RWPE2 (cell line): ENCODE measurements around the gene TRAF3IP3.

Experiments
- ATAC-seq: fragments of 200-7000 bp; cut with Tn5 transposase; 3 replicates; pipeline ENCODE4 v1.9.1; 2021; ENCODE audit warnings: low read depth
- DNase-seq: peaks from one replicate; pipeline ENCODE4 v3.0.0-alpha.2; 2020; ENCODE audit warnings: low spot score
- H3K27ac ChIP-seq: fragments of 450-650 bp; 2 replicates; pipeline ENCODE4 v1.5.1; 2017; ENCODE audit warnings: mild to moderate bottlenecking; ENCODE audit not compliant: poor library complexity, severe bottlenecking
- H3K27me3 ChIP-seq: fragments of 250-450 bp; sonication (Bioruptor Pico); 2 replicates; pipeline ENCODE4 v1.5.1; 2021; ENCODE audit warnings: mild to moderate bottlenecking, moderate library complexity; ENCODE audit not compliant: insufficient read depth, poor library complexity, severe bottlenecking
- H3K36me3 ChIP-seq: fragments of 250-450 bp; sonication (Bioruptor Pico); 2 replicates; pipeline ENCODE4 v1.5.1; 2020; ENCODE audit warnings: low read depth, mild to moderate bottlenecking, moderate library complexity
- H3K4me1 ChIP-seq: fragments of 250-450 bp; sonication (Bioruptor Pico); 2 replicates; pipeline ENCODE4 v1.5.1; 2021; ENCODE audit warnings: mild to moderate bottlenecking, moderate library complexity; ENCODE audit not compliant: insufficient read depth, poor library complexity, severe bottlenecking
- H3K4me3 ChIP-seq: fragments of 250-450 bp; sonication (Bioruptor Pico); 2 replicates; pipeline ENCODE4 v1.5.1; 2021; ENCODE audit warnings: mild to moderate bottlenecking, moderate library complexity; ENCODE audit not compliant: severe bottlenecking
- H3K9me3 ChIP-seq: fragments of 250-450 bp; sonication (Bioruptor Pico); 2 replicates; pipeline ENCODE4 v1.5.1; 2021; ENCODE audit warnings: mild to moderate bottlenecking, moderate library complexity; ENCODE audit not compliant: severe bottlenecking
- TF ChIP-seq, protein P1 (sequence below): fragments of 450-650 bp; IDR thresholded peaks from one replicate; pipeline ENCODE4 v1.5.1; 2017; ENCODE audit warnings: mild to moderate bottlenecking, moderate library complexity; ENCODE audit not compliant: poor library complexity, severe bottlenecking

TRAF3IP3 gene

DNA sequence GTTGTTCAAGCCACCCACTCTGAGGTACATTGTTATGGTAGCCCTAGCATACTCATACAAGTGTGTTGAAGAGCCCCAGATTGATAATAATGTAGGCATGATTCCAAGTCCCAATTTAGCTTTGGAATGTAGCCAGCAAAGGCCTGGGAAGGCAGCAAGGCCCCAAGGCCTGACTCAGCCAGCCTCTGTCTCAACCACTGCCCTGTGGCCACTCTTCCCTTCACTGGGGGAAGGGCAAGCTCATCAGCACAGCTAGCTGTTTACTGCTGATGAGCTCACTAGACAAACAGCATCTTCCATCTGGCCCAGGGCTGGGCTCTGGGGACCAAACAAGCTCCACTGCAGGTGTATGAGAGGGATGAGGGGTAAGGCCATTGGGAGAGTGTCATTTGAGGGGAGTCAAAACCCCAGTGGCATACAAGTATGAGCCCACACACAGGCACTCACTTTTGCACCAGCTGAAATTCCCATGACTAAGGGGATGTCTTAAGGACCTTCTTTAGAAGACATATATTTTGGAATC, 52.3 kb downstream of the TRAF3IP3 start:
- DNase-seq = peak; percentile 92
- Histone ChIP-seq H3K4me3 (no peak overlapping the region), H3K9me3 (no peaks in the 10 kb centered on the region), H3K4me1 (peaks cover 40% of the 10 kb centered on the region), H3K27me3 (no peaks in the 10 kb centered on the region), H3K36me3 (peaks cover 15% of the 10 kb centered on the region; the same call in 1 of the 2 replicates), H3K27ac (peak overlapping the region; percentile 70)
- ATAC-seq = peak; percentile 73
- TF ChIP-seq, protein P1, sequence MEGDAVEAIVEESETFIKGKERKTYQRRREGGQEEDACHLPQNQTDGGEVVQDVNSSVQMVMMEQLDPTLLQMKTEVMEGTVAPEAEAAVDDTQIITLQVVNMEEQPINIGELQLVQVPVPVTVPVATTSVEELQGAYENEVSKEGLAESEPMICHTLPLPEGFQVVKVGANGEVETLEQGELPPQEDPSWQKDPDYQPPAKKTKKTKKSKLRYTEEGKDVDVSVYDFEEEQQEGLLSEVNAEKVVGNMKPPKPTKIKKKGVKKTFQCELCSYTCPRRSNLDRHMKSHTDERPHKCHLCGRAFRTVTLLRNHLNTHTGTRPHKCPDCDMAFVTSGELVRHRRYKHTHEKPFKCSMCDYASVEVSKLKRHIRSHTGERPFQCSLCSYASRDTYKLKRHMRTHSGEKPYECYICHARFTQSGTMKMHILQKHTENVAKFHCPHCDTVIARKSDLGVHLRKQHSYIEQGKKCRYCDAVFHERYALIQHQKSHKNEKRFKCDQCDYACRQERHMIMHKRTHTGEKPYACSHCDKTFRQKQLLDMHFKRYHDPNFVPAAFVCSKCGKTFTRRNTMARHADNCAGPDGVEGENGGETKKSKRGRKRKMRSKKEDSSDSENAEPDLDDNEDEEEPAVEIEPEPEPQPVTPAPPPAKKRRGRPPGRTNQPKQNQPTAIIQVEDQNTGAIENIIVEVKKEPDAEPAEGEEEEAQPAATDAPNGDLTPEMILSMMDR = no peak

DNA sequence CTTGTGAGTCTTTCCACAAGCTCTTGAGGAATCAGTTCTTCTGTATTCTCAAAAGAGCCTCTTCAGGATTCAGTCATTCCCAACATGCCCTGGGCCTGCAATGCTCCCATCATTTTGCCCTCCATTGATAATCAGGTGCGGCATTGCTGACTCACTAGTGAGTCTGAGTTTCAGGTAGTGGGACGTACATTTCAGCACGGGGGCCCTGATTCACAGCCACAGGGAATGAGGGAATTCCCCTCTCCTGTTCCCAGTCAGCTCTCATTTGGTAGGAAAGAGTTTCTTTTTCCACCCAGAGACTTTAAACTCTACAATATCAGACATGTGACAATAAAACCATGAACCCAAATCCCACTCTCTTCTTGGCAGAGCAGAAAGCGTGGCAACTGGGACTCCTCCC, 53.8 kb downstream of the TRAF3IP3 start:
- no peak overlapping the region for H3K4me3 ChIP-seq
- H3K9me3 ChIP-seq = no peaks in the 10 kb centered on the region
- H3K27ac ChIP-seq = peak overlapping the region; percentile 70
- H3K4me1 ChIP-seq = peaks cover 28% of the 10 kb centered on the region
- TF ChIP-seq, protein P1 = no peak
- peak; percentile 68 for DNase-seq
- peaks cover 3% of the 10 kb centered on the region; the same call in 1 of the 2 replicates for H3K36me3 ChIP-seq
- H3K27me3 ChIP-seq = no peaks in the 10 kb centered on the region
- peak; percentile 33 for ATAC-seq

DNA sequence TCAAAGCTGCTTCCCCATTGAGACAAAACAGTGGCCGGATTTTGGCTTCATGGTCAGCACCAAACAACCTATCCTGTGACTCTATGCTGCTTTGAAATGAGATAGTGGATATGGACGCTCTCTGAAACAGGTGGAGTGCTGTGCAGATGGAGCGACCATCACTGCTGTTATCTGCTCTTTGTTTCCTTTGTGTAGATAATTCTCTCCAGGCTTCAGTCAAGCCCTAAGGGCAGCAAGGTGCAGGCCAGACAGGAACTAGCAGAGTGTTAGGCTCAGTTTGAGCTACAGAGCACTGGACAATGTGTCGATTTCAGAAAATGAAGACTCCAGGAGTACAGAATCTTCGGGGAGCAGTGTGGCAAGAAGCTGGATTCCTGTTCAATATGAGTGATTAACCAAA, 54.9 kb downstream of the TRAF3IP3 start:
- ATAC-seq (no peak), DNase-seq (no peak)
- Histone ChIP-seq H3K36me3 (no peaks in the 10 kb centered on the region), H3K27ac (no peak overlapping the region), H3K9me3 (no peaks in the 10 kb centered on the region), H3K4me3 (no peak overlapping the region), H3K4me1 (peaks cover 39% of the 10 kb centered on the region), H3K27me3 (no peaks in the 10 kb centered on the region)
- TF ChIP-seq, protein P1 = no peak

DNA sequence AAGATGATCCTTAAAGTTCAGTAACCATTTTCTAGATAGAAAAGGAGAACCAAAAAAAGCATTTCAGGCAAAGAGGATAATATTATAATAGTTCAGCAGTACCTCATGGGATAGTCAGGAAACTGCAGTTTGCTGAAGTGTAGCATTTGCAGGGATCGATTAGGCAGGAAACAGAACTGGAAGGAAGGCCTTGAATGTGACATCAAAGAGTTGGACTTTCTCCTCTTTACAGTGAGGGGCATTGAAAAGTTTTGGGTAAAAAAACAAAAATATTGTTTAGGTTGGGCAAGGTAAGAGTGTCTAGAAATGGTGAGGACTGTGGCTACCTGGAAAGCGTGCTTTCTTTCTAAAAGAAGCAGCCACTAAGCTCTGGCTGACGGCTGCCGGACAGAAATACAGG, 58.0 kb downstream of the TRAF3IP3 start:
- ATAC-seq = no peak
- Histone ChIP-seq H3K27ac (no peak overlapping the region), H3K36me3 (no peaks in the 10 kb centered on the region), H3K27me3 (no peaks in the 10 kb centered on the region), H3K9me3 (no peaks in the 10 kb centered on the region), H3K4me3 (no peak overlapping the region), H3K4me1 (peaks cover 34% of the 10 kb centered on the region)
- DNase-seq = no peak
- TF ChIP-seq, protein P1 = no peak

DNA sequence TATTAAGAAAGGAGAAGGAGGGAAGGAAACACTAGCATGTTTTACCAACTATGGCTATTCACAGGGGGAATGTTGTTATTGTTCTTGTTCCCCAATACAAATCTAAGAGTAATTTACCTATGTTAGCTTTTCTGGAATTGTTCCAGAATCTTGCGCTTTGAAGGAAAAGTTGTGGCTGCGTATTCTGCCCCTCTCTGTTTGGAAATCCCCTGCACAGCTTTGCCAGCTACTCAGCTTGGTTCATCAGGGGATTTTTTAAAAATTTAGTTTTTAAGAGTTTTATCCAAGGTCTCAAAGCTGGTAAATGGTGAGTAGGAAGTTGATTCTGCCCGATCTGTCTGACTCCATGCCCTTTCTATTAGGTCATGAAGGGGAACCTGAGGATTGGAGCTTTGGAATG, 59.6 kb downstream of the TRAF3IP3 start:
- ATAC-seq (no peak), DNase-seq (no peak)
- no peaks in the 10 kb centered on the region for H3K27me3 ChIP-seq
- H3K27ac ChIP-seq = peak overlapping the region; percentile 96
- TF ChIP-seq, protein P1 = no peak
- peaks cover 22% of the 10 kb centered on the region for H3K4me1 ChIP-seq
- no peaks in the 10 kb centered on the region for H3K36me3 ChIP-seq
- no peaks in the 10 kb centered on the region for H3K9me3 ChIP-seq
- no peak overlapping the region for H3K4me3 ChIP-seq
